HUDEP-2 (cell line): ENCODE measurements around the gene SLC7A6OS.
"Not testable (repeated sequence)": the region's sequence is repeated elsewhere in the genome, so short reads cannot be mapped to it uniquely, and the experiment has no call there.

ENCODE experiments used
- DNase-seq, 76 experiments: peaks; one replicate each; lab custom pipeline; 2025; ENCODE audit not compliant: unreplicated experiment in 76 of 76; lab: John Stamatoyannopoulos, UW

Gene SLC7A6OS

DNA sequence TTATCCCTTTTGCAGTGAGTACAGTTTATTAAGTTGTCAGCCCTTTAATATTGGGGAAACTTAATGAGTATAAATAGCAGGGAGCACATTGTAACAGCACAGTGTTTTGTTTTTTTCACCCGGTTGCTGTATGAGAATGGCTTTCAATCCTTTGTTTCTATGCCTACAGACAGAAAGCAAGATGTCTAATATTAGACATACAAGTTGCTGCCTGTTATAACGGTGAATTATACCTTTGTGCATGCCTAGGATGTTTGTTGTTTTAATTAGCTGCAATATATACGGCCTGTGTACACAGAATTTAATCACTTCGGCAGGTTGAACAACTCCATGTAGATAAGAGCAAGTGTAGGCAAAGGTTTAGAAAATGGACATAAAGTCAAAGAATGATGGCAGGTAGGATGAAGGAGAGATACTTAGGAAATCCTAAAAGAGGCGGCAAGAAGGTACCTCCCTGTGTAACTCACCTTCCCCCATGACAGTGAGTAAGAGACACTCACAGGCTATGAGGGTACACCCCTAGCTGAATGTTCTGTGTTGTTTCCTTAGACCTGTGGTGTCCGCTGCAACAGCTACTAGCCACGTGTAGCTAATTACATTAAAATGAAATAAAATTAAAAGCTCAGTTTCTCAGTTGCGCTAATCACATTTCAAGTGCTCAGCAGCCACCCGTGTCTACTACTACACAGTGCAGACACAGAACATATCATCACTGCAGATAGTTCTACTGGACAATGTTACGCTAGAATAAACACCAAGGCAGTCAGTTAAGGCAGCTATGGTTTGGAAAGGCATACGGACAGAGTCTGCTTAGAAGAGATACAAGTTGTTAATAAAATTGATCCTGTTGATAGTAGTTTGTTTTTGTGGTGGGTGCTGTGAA lies 10.9 kb downstream of the SLC7A6OS start:
- DNase-seq, result no peak

DNA sequence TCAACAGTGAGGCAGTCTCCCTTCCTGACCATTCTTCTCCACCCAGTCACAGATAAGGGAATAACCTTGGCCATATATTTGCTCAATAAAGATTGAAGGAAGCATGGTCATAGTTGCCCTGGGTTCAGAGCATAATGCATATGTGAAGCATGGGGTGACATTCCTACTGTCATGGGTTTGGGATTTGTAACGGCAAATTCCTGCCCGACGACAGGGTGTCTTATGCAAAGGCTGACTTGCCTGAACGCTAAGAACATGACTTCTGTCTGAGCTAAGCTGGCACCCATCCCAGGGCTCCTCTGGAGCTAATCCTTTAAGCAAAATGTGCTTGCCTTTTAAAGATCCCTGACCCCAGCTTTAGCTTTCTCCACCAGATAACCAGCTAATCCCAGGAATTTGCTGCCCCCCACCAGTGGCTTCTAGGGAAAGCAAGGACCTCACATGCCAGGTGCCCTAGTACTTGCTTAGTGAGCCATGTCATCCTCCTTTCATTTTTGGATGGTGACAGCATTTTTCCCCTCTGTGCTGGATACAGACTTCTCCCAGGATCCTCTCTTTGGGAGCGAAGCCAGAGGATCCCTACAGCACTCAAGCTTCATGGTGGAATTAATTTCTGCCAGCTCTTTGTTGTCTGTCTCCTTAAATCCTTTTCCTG lies 11.7 kb downstream of the SLC7A6OS start:
- DNase-seq, result no peak

DNA sequence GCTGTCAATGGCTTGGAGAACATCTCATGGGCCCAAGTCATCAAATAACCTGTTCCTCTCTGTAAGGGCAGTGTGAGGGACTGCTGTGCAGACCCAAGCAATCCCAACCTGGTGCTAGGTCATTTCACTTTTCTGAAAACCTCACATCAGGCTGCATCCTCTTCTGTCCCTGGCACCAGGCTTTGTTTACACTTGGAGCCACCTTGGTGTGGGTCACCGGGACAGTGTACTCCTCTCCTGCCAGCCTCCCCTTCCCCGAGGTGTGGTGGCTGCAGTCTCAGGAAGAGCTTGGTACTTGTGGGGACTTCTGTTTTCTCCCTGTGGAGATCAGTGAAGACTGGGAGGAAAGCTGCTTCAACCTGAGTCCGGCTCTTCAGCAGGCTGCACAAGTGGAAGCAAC lies 12.4 kb downstream of the SLC7A6OS start:
- no peak for DNase-seq

DNA sequence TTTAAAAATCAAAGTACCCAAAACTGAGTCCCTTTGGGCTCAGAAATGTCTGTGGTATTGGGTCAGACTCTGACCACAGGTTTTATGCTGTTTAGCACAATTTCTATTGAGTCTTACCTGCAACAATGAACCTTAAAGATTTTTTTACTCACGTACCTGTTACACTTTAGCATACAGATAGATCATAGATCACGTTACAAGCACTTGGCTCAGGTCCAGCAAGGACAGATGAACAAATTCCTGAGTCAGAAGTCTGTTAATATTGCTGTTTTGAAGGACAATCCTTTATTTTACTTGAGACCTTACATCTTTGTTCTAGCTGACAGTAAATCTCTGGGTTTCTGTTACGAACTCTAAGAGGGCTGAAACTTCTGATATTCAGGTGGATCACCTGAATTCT lies 12.8 kb downstream of the SLC7A6OS start:
- DNase-seq, result no peak

DNA sequence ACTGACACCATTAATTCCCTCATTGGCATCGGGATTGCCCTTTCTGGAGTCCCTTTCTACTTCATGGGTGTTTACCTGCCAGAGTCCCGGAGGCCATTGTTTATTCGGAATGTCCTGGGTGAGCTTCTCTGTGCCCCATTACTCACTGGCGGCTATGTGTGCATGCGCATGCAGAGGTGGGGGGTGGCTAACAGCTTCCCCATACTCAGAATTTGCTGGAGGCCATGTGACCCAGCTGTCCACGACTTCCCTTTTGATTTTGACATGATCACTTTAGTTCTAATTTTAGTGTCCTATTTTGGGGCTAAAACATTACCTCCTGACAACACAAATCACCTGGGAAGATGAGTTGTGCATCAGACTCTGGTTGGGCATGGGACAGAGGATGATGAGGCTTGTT lies 14.1 kb downstream of the SLC7A6OS start:
- DNase-seq, result no peak

DNA sequence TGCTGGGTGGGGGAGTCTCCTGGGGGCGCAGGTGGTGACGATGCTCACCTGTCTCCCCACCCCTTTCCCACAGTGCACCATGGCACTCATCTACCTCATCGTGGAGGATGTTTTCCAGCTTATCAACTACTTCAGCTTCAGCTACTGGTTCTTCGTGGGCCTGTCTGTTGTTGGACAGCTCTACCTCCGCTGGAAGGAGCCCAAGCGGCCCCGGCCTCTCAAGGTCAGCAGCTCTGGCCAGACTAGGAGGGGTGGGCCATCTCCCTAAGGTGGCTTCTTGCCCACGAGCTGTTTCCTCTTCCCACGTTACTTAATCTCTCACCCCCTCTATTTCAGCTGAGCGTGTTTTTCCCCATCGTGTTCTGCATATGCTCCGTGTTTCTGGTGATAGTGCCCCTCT lies 14.5 kb downstream of the SLC7A6OS start:
- no peak for DNase-seq

DNA sequence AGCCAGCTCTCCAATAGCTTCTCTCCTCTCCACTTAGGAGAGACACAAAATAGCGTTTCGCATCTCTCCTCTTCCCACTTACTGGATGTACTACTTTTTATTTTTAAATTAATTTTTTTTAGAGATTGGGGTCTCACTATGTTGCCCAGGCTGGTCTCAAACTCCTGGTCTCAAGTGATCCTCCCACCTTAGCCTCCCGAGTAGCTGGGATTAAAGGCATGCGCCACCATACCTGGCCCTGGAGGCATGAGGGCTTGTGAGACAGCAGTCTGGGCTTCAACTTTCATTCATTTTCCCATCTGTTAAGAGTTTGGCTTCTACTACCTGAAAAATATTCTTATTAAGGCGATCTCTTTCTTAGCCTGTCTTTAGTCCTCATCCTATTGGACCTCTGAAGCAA lies 18.3 kb downstream of the SLC7A6OS start:
- DNase-seq, result no peak

DNA sequence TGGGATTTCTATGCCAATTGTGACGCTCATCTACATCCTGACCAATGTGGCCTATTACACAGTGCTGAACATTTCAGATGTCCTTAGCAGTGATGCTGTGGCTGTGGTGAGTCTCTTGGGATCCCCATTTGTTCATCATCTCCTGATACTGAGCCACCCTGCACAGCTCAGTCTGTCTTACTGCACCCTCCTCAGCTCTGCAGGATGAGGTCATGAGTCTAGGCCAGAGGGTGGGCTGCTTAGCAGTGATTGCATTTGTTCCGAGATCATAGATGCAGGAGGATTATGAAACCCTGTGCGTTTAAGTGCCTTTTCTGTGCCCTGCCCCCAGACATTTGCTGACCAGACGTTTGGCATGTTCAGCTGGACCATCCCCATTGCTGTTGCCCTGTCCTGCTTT lies 19.5 kb downstream of the SLC7A6OS start:
- no peak for DNase-seq

DNA sequence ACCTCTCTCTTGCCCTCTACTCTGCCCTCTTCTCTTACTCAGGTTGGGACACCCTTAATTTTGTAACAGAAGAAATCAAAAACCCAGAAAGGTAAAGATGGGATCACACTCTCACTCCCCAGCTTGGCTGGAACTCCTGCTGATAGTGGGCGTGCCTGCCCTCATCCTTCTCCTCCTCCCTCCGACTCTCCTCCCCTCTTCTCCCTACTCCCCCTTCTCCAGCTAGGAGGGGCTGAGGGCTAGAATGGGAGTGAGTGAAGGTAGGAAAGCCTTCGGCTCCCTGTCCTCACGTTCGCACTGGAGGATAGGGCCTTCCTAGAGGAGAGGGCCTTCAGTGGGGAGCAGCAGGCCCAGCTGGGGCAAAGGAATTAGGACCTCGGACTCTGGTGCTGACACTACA lies 20.3 kb downstream of the SLC7A6OS start:
- no peak for DNase-seq

DNA sequence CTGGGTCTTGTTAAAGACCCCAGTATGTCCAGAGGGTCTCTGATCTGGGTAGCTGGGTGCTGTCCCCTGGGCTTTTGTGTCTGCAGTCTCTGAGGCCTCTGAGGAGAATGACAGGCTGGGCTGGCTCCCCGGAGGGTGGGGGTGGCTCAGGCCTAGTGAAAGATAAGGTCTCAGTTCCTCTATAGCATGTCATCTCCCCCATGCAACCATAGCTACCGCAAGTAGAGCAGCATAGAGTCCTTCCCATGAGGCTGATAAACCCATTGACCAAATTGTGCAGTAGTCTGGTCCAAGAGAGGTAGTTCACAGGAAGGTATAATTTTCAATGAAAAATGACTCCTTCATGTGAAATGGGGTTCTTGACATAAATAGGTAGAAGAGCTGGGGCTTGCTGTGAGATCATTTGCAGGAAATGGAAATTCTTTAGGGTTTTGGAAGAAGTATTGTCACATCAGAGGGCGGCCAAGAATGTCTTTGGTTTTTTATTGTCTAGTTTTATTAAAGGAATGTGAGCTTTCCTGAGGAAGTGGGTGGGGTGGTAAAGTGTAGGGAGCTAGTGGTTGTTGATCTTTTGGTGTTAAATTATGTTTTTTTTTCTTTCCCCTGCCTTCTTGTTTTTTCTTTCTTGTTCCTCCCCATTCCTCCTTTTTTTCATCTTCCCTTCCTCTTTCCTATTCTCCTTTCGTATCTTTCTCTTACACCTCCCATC lies 21.0 kb downstream of the SLC7A6OS start:
- DNase-seq, result peak in 71 of 76 experiments; percentile 17 to 83 (median 62)

DNA sequence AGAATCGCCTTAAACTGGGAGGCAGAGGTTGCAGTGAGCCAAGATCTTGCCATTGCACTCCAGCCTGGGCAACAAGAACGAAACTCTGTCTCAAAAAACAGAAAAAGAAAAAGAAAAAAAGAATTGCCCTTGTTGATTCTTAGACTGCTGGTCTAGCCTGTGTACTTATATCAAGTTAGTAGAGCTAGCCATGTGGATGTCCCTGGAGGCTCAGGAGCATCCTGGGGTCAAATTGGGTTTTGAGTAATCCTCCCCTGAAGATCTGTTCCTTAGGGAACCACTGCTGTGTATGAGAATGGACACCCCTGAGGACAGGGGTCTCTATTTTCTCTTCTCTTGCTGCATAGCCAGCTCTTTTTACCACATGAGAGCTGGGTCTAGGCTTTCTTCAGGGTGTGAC lies 21.5 kb downstream of the SLC7A6OS start:
- DNase-seq, result no peak

DNA sequence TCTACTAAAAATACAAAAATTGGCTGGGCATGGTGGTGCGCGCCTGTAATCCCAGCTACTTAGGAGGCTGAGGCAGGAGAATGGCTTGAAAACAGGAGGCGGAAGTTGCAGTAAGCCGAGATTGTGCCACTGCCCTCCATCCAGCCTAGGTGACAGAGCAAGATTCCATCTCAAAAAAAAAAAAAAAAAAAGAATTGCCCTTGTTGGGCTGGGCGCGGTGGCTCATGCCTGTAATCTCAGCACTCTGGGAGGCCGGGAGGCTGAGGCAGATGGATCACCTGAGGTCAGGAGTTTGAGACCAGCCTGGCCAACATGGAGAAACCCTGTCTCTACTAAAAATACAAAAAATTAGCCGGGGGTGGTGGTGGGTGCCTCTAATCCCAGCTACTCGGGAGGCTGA lies 21.9 kb downstream of the SLC7A6OS start:
- not testable (repeated sequence) for DNase-seq

DNA sequence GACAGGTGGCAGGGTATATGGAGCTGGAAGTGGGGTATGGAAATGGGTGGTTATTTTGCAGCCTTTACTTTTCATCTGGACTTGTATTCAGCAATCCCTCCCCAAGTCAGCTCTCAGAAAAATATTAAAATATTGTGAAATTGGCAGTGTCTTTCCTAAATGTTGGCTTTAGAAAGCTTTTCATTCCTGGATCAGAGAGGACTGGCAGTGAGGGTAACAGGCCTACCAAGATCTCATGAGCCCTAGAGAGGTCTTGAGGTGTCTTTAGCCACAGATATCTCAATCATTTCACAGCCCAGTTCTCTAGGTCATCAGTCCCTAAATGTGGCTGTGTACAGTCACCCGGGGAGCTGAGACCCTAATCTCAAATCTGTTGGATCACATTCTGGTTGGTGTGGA lies 22.5 kb downstream of the SLC7A6OS start:
- no peak for DNase-seq

DNA sequence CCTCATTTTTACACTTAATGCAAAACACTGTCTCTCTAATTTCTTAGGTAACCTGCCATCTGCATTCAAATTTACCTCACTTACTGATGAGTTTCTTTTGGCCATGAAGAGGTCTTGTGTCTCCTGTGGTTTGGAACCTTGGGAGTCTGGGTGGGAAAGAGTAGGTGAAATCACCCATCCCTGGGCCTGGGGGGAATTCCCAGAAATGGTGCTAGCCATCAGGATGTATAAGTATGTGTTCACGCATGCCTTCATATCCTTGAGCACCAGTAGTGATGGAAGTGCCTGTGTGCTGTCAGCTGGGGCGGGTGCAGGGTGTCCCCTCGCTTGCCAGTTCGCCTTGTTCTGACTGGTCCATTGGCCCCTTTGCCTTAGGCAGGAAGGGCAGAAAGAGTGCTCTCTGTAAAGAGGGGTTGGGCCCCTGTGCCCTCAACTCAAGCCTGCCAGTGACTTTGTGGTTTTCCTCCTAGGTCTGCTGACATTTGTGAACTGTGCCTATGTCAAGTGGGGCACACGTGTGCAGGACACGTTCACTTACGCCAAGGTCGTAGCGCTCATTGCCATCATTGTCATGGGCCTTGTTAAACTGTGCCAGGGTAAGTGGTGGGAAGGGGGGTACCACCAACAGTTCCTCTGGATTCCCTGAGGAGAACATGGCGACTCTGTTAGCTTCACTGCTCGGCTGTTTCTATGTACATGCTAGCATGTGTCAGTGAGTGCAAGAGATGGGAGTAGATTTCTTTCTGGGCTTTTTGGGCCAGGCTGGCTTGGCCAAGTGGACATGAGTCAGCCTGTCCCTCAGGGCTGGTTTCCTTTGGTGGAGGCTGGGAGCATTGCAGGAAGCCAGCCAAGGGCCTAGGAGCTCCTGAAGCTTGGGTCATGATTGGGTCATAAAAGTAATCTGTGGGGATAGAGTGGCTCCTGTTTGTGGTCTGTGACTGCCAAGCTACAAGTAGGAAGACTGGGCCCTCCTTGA lies 23.2 kb downstream of the SLC7A6OS start:
- peak in 6 of 76 experiments; percentile 4 to 45 (median 14) for DNase-seq

DNA sequence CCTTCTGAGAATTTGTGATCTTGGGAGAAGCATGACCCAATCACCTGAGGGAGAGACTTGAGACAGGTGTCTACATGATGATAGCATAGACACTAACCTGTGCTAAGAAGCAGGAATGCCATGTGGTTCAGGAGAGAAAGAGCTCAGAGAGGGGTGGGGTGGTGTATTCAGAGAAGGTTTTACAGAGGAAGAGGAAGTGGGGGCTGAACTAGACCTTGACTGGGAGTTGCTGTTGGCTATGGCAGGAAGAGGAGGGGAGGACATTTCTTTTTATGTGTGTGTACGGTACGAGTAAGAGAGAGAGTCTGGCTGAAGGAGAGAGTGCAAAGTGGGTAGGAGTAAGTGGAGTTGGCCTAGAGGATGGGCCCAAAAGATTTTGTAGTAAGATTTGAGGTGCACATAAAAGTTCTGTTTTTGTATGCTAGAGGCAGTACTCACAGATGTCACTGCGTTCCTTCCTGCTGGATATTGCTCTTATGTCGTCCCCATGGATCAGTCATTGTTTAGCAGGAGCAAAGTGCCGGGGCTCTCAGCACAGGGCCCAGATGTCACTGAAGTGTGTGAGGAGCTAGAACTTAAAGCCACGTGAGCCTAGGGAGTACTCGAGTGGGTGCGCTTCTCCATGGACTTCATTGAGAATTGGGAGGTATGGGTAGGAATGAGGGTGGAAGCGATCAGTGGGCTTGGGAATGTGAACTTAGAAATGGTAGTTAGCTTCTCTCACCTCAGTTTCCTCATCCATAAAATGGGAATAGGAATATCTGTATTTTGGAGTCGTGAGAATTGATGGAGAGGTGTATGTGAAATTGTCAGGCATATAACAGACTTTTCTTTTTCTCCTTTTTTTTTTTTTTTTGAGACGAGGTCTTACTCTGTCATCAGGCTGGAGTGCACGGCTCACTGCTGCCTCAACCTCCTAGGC lies 24.3 kb downstream of the SLC7A6OS start:
- no peak for DNase-seq

DNA sequence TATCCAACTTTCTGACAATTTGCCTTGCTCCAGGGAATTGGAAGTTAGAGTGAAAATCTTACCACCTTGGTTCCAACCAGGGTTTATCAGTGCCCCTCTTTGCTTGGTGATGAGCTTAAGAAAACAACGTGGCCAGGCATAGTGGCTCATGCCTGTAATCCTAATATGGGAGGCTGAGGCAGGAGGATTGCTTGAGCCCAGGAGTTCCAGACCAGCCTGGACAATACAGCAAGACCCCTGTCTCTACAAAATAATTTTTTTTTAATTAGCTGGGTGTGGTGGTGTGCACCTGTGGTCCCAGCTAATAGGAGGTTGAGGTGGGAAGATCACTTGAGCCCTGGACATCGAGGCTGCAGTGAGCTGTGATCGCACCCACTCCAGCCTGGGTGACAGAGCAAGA lies 25.1 kb downstream of the SLC7A6OS start:
- no peak for DNase-seq

DNA sequence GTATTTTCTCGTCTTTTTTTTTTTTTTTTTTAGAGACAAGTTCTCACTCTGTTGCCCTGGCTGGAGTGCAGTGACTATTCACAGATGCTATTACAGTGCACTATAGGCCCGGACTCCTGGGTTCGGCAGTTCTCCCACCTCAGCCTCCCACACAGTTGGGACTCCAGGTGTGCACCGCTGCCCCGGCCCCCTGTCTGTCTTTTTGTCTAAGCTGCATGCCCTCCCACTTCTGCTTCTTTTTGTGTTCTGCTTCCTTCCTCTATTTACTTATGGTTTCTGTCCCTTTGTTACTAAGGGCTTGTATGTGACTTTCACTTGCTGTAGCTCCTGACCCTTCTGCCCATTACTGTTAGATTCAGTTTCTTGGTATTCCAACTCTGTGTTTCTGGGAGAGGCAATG lies 25.9 kb downstream of the SLC7A6OS start:
- no peak for DNase-seq

DNA sequence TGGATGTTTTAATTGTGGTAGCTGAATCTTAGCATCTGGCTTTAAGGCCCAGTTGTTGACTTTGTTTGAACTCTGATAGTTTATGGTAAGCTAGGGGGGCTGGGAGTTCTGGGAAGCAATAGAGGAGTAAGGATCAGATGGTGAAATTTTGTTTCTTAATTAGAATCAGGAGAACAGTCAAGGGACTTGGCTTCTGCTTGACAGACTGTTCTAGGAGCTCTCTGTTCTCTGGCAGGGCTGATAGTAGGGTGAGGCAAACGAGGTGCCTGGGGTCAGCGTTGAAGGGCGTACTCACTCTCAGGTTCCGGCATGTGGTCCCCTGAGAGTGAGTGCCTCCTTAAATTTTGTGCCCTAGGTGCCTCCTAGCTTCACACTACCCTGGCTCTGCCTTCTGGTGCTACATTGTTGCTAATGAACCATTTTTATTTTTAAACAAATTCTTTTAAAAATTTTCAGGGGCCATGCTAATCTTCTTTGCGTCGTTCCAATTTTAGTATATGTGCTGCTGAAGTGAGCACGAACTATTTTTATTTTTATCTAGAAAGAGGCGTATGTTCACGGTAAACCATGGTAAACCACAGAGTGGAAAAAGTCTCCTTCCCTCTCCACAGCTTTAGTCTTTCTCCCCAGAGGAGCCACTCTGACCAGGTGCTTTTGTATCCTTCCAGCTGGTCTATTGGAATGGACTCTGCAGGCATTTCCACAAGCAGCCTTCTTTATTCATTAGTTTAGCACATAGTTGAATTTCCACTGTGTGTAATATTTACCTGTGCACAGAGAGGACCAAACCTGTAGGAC lies 26.7 kb downstream of the SLC7A6OS start:
- DNase-seq, result no peak

DNA sequence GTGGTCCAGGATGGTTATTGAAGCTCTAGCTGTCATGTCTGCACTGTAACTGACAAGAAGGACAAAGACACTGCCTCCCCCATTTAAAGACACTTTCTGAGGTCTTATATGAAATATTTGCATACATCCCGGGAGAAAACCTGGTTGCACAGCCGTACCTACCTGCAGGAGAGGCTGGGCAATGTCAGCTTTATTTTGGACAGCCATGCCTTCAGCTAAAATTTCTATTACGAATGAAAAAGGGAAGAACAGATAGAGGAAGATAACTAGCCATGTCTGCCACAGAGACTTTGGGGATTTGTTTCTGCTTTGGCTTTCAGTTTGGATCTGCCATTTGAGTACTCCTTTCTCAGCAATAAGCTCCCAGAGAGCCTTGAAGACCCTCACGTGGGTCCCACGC lies 27.4 kb downstream of the SLC7A6OS start:
- DNase-seq, result no peak
